Neuronal stem cell (in vitro differentiated cells): Measurements from ENCODE around the gene RAB13.

Experiments
- DNase-seq: peaks from one replicate; pipeline ENCODE4 v3.0.0-alpha.2; 2013; ENCODE audit warnings: low spot score
- H2AFZ ChIP-seq: one replicate; pipeline ENCODE4 v1.6.1; 2013; ENCODE audit warnings: mild to moderate bottlenecking, low read length, inconsistent platforms
- H2AK5ac ChIP-seq: 2 replicates; pipeline ENCODE4 v1.6.1; 2013; ENCODE audit warnings: low read depth, mild to moderate bottlenecking, inconsistent platforms, low read length, moderate library complexity, mixed read lengths
- H2BK120ac ChIP-seq: 2 replicates; pipeline ENCODE4 v1.6.1; 2013; ENCODE audit warnings: low read depth, mild to moderate bottlenecking, inconsistent platforms, low read length, moderate library complexity, mixed read lengths
- H2BK12ac ChIP-seq: one replicate; pipeline ENCODE4 v1.6.1; 2013; ENCODE audit warnings: low read length, inconsistent platforms
- H2BK15ac ChIP-seq: 2 replicates; pipeline ENCODE4 v1.6.1; 2013; ENCODE audit warnings: mild to moderate bottlenecking, low read length, inconsistent platforms, mixed read lengths
- H2BK5ac ChIP-seq: one replicate; pipeline ENCODE4 v1.6.1; 2013; ENCODE audit warnings: inconsistent platforms, mild to moderate bottlenecking, low read length, moderate library complexity
- H3K14ac ChIP-seq: one replicate; pipeline ENCODE4 v1.6.1; 2013; ENCODE audit warnings: low read length, inconsistent platforms
- H3K18ac ChIP-seq: 2 replicates; pipeline ENCODE4 v1.6.1; 2013; ENCODE audit warnings: low read length, inconsistent platforms
- H3K23ac ChIP-seq: 2 replicates; pipeline ENCODE4 v1.6.1; 2013; ENCODE audit warnings: low read depth, mild to moderate bottlenecking, mixed read lengths, low read length, inconsistent platforms; ENCODE audit not compliant: poor library complexity
- H3K27ac ChIP-seq: replicated peaks from 3 replicates; pipeline ENCODE4 v1.5.1; 2013; ENCODE audit warnings: low read length, inconsistent platforms
- H3K27me3 ChIP-seq, 3 experiments: 2 replicates each; pipeline ENCODE4 v1.6.1; 2013; ENCODE audit warnings: low read length in 3 of 3, mild to moderate bottlenecking in 2 of 3, inconsistent platforms in 1 of 3, low read depth in 1 of 3, mixed read lengths in 1 of 3, moderate library complexity in 1 of 3; ENCODE audit not compliant: control insufficient read depth in 3 of 3, insufficient read depth in 3 of 3
- H3K36me3 ChIP-seq, 2 donors: replicated peaks in 1 of 2; 2 replicates each; pipeline ENCODE4 v1.6.1; 2013; ENCODE audit warnings: low read length in 2 of 2; ENCODE audit not compliant: control insufficient read depth in 2 of 2, insufficient read depth in 2 of 2
- H3K4ac ChIP-seq: 2 replicates; pipeline ENCODE4 v1.6.1; 2013; ENCODE audit warnings: inconsistent platforms, mild to moderate bottlenecking, low read length, moderate library complexity
- H3K4me1 ChIP-seq, 2 donors: 1 replicate in 1 of 2; 2 replicates in 1 of 2; pipeline ENCODE4 v1.6.1; 2013; ENCODE audit warnings: low read length in 2 of 2, low read depth in 1 of 2; ENCODE audit not compliant: control insufficient read depth in 2 of 2, insufficient read depth in 1 of 2
- H3K4me2 ChIP-seq: one replicate; pipeline ENCODE4 v1.6.1; 2013; ENCODE audit warnings: mild to moderate bottlenecking, low read length, inconsistent platforms; ENCODE audit not compliant: insufficient read depth, poor library complexity, severe bottlenecking
- H3K4me3 ChIP-seq, 2 donors: 2 replicates each; pipeline ENCODE4 v1.5.1; 2013; ENCODE audit warnings: low read length in 2 of 2, mild to moderate bottlenecking in 2 of 2, inconsistent platforms in 1 of 2, moderate library complexity in 1 of 2
- H3K79me1 ChIP-seq: one replicate; pipeline ENCODE4 v1.6.1; 2013; ENCODE audit warnings: low read depth, mild to moderate bottlenecking, inconsistent platforms, low read length, moderate library complexity
- H3K9ac ChIP-seq: one replicate; pipeline ENCODE4 v1.6.1; 2013; ENCODE audit warnings: mild to moderate bottlenecking, low read depth, low read length, inconsistent platforms; ENCODE audit not compliant: poor library complexity
- H3K9me3 ChIP-seq, 2 donors: replicated peaks in 1 of 2; 2 replicates each; pipeline versions ENCODE3 to v1.6.1; 2013; ENCODE audit warnings: low read length in 2 of 2, mild to moderate bottlenecking in 2 of 2, inconsistent platforms in 1 of 2, low read depth in 1 of 2, mixed read lengths in 1 of 2, moderate library complexity in 1 of 2; ENCODE audit not compliant: control insufficient read depth in 2 of 2, insufficient read depth in 1 of 2
- H4K8ac ChIP-seq: one replicate; pipeline ENCODE4 v1.6.1; 2013; ENCODE audit warnings: low read depth, mild to moderate bottlenecking, inconsistent platforms, low read length, moderate library complexity
- H4K91ac ChIP-seq: one replicate; pipeline ENCODE4 v1.6.1; 2013; ENCODE audit warnings: low read length, low read depth, mild to moderate bottlenecking, inconsistent platforms; ENCODE audit not compliant: poor library complexity
- WGBS, 2 donors: extraction: QIAGEN DNeasy Blood & Tissue Kit; methylation state at CpG; one replicate each; pipeline ENCODE4 v1.1.7; 2013; ENCODE audit warnings: missing lambda C conversion rate in 2 of 2, mixed read lengths in 1 of 2; ENCODE audit not compliant: insufficient read length in 2 of 2, insufficient replicate concordance in 1 of 2; ENCODE audit errors: extremely low coverage in 2 of 2; 5-methylcytosine and 5-hydroxymethylcytosine counted together

The RAB13 gene

DNA sequence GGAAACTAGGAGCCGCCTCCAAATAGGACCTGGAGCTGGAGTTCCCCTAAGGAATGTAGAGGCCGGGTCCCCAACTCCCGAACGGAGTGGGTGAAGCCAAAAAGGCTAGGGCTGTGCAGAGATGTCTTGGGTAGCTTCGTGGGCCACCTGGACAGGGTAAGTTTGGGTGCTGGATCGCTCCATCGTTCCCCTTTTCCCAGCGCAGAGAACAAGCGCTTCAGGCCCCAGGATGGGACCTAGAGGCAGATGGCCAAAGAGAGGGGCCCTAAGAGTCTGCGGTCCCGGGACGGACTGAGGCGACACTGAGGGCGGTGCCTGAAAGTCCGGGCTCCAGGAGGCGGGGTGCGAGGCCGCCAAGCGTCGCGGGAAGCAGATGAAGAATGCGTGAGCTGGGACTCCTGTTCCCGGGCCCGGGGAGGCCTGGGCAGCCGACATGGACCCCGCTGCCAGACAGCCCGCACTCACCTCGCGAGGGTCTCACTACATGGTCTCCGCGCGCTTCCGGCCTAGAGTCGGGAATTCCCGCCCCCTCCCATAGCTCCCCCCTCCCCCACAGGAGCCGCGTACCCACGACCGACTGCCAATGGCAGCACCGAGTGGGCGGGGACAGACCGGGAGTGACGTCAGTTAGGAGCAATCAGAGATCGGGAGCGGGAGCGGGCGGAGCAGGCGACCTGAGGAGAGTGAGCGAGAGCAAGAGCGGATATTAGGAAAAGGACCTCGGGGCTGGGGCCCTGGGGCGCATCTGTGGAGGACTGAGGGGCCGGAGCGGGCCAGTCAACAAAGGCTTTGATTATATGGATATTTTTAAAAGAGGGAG, 22.9 kb downstream of the RAB13 start, which contains the start of gene SLC39A1:
Gene SLC39A1, minus strand, starts transcription at position 508 of the 820 bp plus-strand sequence. CDS start 822 bp downstream, outside the sequence.
- peak within 1 kb of the TSS; percentile 55 for H2BK5ac ChIP-seq

DNA sequence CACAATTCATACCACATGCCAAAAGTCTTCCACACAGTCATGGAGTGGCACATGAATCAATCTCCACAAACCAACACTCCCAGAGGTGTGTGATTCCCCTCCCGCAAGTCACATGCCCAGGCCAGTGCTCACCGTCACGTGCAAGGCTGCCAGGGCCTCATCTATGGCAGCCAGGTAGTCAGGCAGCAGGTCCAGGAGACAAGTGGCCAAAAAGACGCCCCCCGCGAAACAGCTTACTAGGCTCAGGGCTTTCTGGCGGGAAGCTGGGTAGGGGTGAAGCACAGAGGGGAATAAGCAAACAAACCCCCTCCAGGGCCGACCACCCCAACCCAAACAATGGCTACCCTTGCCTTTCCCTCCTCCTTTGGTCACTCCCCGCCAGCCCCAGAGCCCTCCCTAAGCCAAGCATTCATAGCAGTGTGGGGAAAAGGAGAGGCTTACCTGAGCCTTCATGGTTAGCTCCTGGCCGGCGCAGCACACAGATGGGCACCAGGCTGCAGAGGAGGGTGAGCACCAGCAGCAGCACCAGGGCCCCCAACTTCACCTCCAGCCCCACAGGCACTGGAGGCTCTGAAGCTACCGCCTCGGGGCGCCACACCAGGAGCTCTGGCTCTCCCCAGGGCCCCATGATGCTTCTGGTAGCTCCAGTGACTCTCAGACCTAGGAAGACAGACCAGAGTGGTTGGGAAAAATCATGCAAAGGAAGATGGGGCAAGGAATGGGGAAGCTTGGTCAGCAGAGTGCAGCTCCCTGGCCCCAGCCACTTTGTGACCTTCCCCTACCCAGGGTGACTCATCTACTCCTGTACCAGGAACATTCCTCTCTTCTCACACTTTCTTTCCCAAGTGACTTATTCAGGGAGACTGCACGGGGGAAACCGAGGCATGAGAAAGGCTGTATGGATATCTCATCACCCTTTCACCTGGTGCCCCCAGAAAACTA, 23.8 kb downstream of the RAB13 start:
- no peak for DNase-seq
- Histone ChIP-seq H3K79me1 (peaks cover 13% of the 10 kb centered on the region), H3K4me1 (peaks cover 15 to 23% of the 10 kb centered on the region in 2 donors), H3K9me3 (no peaks in the 10 kb centered on the region), H3K4me3 (peak overlapping the region; percentile 68 to 84), H3K9ac (peak overlapping the region; percentile 84), H3K27ac (no peak overlapping the region), H3K18ac (peak overlapping the region; percentile 55), H2AFZ (no peak overlapping the region), H2AK5ac (peak overlapping the region; percentile 90), H3K4me2 (peak overlapping the region; percentile 77), H2BK5ac (peak overlapping the region; percentile 55), H4K8ac (no peak overlapping the region), H3K27me3 (no peaks in the 10 kb centered on the region), H2BK120ac (peak overlapping the region; percentile 13), H3K14ac (no peak overlapping the region), H4K91ac (no peak overlapping the region), H3K23ac (peak overlapping the region; percentile 76), H3K4ac (no peak overlapping the region), H2BK15ac (peak overlapping the region; percentile 7), H2BK12ac (no peak overlapping the region), H3K36me3 (peaks cover 20 to 41% of the 10 kb centered on the region in 2 donors)
- WGBS, 2 donors = no CpG with 5 or more reads among the region's 16 CpGs

More for the DNA sequence above, 22.9 kb downstream of the RAB13 start, which contains the start of gene SLC39A1:
- peak within 1 kb of the TSS; percentile 89 for H3K23ac ChIP-seq
- peak within 1 kb of the TSS; percentile 83 for H2AFZ ChIP-seq
- H2BK120ac ChIP-seq = peak within 1 kb of the TSS; percentile 13
- H3K4me2 ChIP-seq = peak within 1 kb of the TSS; percentile 80
- H3K4me3 ChIP-seq = peak within 1 kb of the TSS; percentile 68 to 84
- peak within 1 kb of the TSS; percentile 7 for H2BK15ac ChIP-seq
- peak within 1 kb of the TSS; percentile 90 for H2AK5ac ChIP-seq
- no peaks in the 10 kb centered on the region for H3K9me3 ChIP-seq
- peaks cover 17 to 25% of the 10 kb centered on the region in 2 donors for H3K4me1 ChIP-seq
- DNase-seq = peak; percentile 97
- H2BK12ac ChIP-seq = no peak within 1 kb of the TSS
- peak within 1 kb of the TSS; percentile 40 for H3K4ac ChIP-seq
- no peak within 1 kb of the TSS for H3K14ac ChIP-seq
- no peaks in the 10 kb centered on the region for H3K27me3 ChIP-seq
- peaks cover 20 to 41% of the 10 kb centered on the region in 2 donors for H3K36me3 ChIP-seq
- peak within 1 kb of the TSS; percentile 94 for H3K9ac ChIP-seq
- H4K8ac ChIP-seq = no peak within 1 kb of the TSS
- H4K91ac ChIP-seq = no peak within 1 kb of the TSS
- WGBS, 2 donors = no CpG with 5 or more reads among the region's 54 CpGs
- peak within 1 kb of the TSS; percentile 97 for H3K27ac ChIP-seq
- H3K18ac ChIP-seq = peak within 1 kb of the TSS; percentile 94
- peaks cover 8% of the 10 kb centered on the region for H3K79me1 ChIP-seq

DNA sequence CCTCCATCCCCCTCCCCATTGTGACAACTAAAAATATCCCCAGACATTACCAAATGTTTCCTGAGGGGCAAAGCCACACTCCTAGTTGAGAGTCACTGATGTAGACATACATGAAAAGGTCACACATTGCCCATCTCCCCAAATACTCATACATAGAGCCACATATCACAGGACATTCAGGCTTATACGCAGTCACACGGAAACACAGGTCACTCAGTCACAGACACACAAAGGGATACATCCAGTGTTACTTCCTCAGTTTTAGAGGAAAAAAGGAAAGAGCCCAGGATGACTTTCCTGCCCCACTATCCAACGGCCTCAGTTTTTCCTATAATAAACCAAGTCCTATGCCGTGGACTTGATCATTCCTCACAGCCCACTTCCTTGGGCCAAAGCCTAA, 24.7 kb downstream of the RAB13 start:
- no peak overlapping the region for H4K8ac ChIP-seq
- H3K4ac ChIP-seq = no peak overlapping the region
- H2BK5ac ChIP-seq = no peak overlapping the region
- H3K14ac ChIP-seq = no peak overlapping the region
- no peak overlapping the region for H3K9ac ChIP-seq
- H3K18ac ChIP-seq = no peak overlapping the region
- H3K4me3 ChIP-seq = peak overlapping the region in 1 of 2 donors; percentile 68
- no peaks in the 10 kb centered on the region for H3K9me3 ChIP-seq
- DNase-seq = no peak
- H4K91ac ChIP-seq = no peak overlapping the region
- peaks cover 21 to 27% of the 10 kb centered on the region in 2 donors for H3K4me1 ChIP-seq
- no peak overlapping the region for H3K23ac ChIP-seq
- no peak overlapping the region for H3K27ac ChIP-seq
- no peak overlapping the region for H2BK12ac ChIP-seq
- peaks cover 16% of the 10 kb centered on the region for H3K79me1 ChIP-seq
- H2AFZ ChIP-seq = no peak overlapping the region
- H3K4me2 ChIP-seq = no peak overlapping the region
- no peak overlapping the region for H2BK15ac ChIP-seq
- no peak overlapping the region for H2BK120ac ChIP-seq
- H3K36me3 ChIP-seq = peaks cover 20 to 41% of the 10 kb centered on the region in 2 donors
- no CpG with 5 or more reads among the region's 4 CpGs for WGBS, 2 donors
- H3K27me3 ChIP-seq = no peaks in the 10 kb centered on the region
- no peak overlapping the region for H2AK5ac ChIP-seq
